ENCODE data around the gene SLC25A47. TPM values are rescaled to one million over a fixed set of nuclear protein-coding genes. Genes with fewer than 3 reads are reported as not detected.

SLC25A47 gene
- total RNA-seq, 1 donor from 2014 or later: not detected

- ChIA-PET POLR2A (no interaction called here), CTCF (no interaction called here)
These were observed 31.6 kb upstream of the SLC25A47 start for GRCh38 chr14:100291305-100292075.

GRCh38 chr14:100292301-100292775 is 30.8 kb upstream of the SLC25A47 start:
- Mint-ChIP-seq H3K9me3 (no peaks in the 10 kb centered on the region), H3K27me3 (no peaks in the 10 kb centered on the region), H3K36me3 (ENCODE audit: low read depth) (peaks cover 2% of the 10 kb centered on the region), H3K4me1 (peaks cover 39% of the 10 kb centered on the region), H3K27ac (no peak overlapping the region), H3K4me3 (no peak overlapping the region)
- no peak for TF ChIP-seq CTCF (IDR thresholded peaks at IDR 0.05)
- ATAC-seq (ENCODE audit: low read depth) (no peak), DNase-seq (no peak)
- intact Hi-C loops (cut with micrococcal nuclease): no loop called here
- ChIA-PET POLR2A (no interaction called here), CTCF (no interaction called here)

More at GRCh38 chr14:100291305-100292075, 31.6 kb upstream of the SLC25A47 start:
- Mint-ChIP-seq H3K4me1 (peaks cover 30% of the 10 kb centered on the region), H3K4me3 (no peak overlapping the region), H3K9me3 (no peaks in the 10 kb centered on the region), H3K27ac (no peak overlapping the region), H3K27me3 (no peaks in the 10 kb centered on the region), H3K36me3 (ENCODE audit: low read depth) (peaks cover 2% of the 10 kb centered on the region)
- TF ChIP-seq CTCF (IDR thresholded peaks at IDR 0.05): no peak
- DNase-seq (no peak), ATAC-seq (ENCODE audit: low read depth) (no peak)
- intact Hi-C loops (cut with micrococcal nuclease): no loop called here

- no peaks in the 10 kb centered on the region for H3K27me3 Mint-ChIP-seq
- ChIA-PET POLR2A (no interaction called here), CTCF (no interaction called here)
- DNase-seq (no peak), ATAC-seq (ENCODE audit: low read depth) (no peak)
- no peak overlapping the region for H3K4me3 Mint-ChIP-seq
- peaks cover 2% of the 10 kb centered on the region for H3K36me3 Mint-ChIP-seq (ENCODE audit: low read depth)
- TF ChIP-seq CTCF (IDR thresholded peaks at IDR 0.05): no peak
- H3K9me3 Mint-ChIP-seq: no peaks in the 10 kb centered on the region
- H3K27ac Mint-ChIP-seq: no peak overlapping the region
- intact Hi-C loops (cut with micrococcal nuclease): no loop called here
- peaks cover 45% of the 10 kb centered on the region for H3K4me1 Mint-ChIP-seq
These were observed 30.2 kb upstream of the SLC25A47 start for GRCh38 chr14:100292776-100293461.

GRCh38 chr14:100293497-100294212 is 29.5 kb upstream of the SLC25A47 start:
- H3K27me3 Mint-ChIP-seq: no peaks in the 10 kb centered on the region
- H3K27ac Mint-ChIP-seq: peak overlapping the region; percentile 36
- ChIA-PET POLR2A (interaction anchor here (0.5 to 2.3 kb wide), 4 partner anchors 8 to 26 kb away, joined by 3 to 14 read pairs (median 4); no protein-coding TSS in a partner anchor), CTCF (interaction anchor here (2.2 kb wide), 1 partner anchor 8 kb away, joined by 8 read pairs; no protein-coding TSS in a partner anchor)
- H3K4me3 Mint-ChIP-seq: no peak overlapping the region
- intact Hi-C loops (cut with micrococcal nuclease): loop anchor here (1.0 kb wide), 1 partner anchor 8 kb away; no protein-coding TSS in a partner anchor
- H3K4me1 Mint-ChIP-seq: peaks cover 51% of the 10 kb centered on the region
- H3K36me3 Mint-ChIP-seq (ENCODE audit: low read depth): peaks cover 2% of the 10 kb centered on the region
- TF ChIP-seq CTCF (IDR thresholded peaks at IDR 0.05): no peak
- no peak for ATAC-seq (ENCODE audit: low read depth)
- DNase-seq: no peak
- H3K9me3 Mint-ChIP-seq: no peaks in the 10 kb centered on the region

All from activated B cell treated with CpG ODN at 0.5 μM for 24 hours (primary cell).